Muscle layer of duodenum (tissue), 2 donors: ENCODE results near the gene BRCA2.
"Not testable (repeated sequence)": the region's sequence is repeated elsewhere in the genome, so short reads cannot be mapped to it uniquely, and the experiment has no call there.

Experiments used
- H3K27ac ChIP-seq: one replicate; pipeline ENCODE4 v1.7.0; 2013; ENCODE audit warnings: mild to moderate bottlenecking, low read length
- H3K27me3 ChIP-seq: one replicate; pipeline ENCODE4 v1.7.0; 2013; ENCODE audit warnings: low read depth, mild to moderate bottlenecking, control low read depth, low read length
- H3K36me3 ChIP-seq, 2 donors: one replicate each; pipeline ENCODE4 v1.7.0; 2013; ENCODE audit warnings: low read length in 2 of 2, control low read depth in 1 of 2, mild to moderate bottlenecking in 1 of 2; ENCODE audit not compliant: insufficient read depth in 2 of 2, control insufficient read depth in 1 of 2
- H3K4me1 ChIP-seq, 2 donors: one replicate each; pipeline ENCODE4 v1.7.0; 2013; ENCODE audit warnings: low read length in 2 of 2, mild to moderate bottlenecking in 2 of 2, control low read depth in 1 of 2, moderate library complexity in 1 of 2; ENCODE audit not compliant: insufficient read depth in 2 of 2, control insufficient read depth in 1 of 2
- H3K4me3 ChIP-seq, 2 donors: one replicate each; pipeline ENCODE4 v1.7.0; 2013; ENCODE audit warnings: low read length in 2 of 2, low read depth in 1 of 2, mild to moderate bottlenecking in 1 of 2
- H3K9me3 ChIP-seq, 2 donors: one replicate each; pipeline ENCODE4 v1.7.0; 2013; ENCODE audit warnings: low read length in 2 of 2, control low read depth in 1 of 2, mild to moderate bottlenecking in 1 of 2; ENCODE audit not compliant: control insufficient read depth in 1 of 2
- donor health status: healthy.

The BRCA2 gene

DNA sequence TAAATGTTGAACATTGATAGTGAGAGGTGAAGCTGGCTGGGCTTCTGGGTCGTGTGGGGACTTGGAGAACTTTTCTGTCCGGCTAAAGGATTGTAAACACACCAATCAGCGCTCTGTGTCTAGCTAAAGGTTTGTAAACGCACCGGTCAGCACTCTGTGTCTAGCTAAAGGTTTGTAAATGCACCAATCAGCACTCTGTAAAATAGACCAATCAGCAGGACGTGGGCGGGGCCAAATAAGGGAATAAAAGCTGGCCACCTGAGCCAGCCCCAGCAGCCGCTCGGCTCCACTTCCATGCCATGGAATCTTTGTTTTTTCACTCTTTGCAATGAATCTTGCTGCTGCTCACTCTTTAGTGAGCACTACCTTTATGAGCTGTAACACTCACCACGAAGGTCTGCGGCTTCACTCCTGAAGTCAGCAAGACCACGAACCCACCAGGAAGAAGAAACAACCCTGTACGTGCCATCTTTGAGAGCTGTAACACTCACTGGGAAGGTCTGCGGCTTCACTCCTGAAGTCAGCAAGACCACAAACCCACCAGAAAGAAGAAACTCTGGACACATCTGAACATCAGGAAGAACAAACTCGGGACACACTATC is 35.6 kb downstream of the BRCA2 start:
- not testable (repeated sequence) for H3K27ac ChIP-seq, H3K4me3 ChIP-seq, H3K27me3 ChIP-seq, H3K4me1 ChIP-seq, H3K9me3 ChIP-seq, H3K36me3 ChIP-seq

DNA sequence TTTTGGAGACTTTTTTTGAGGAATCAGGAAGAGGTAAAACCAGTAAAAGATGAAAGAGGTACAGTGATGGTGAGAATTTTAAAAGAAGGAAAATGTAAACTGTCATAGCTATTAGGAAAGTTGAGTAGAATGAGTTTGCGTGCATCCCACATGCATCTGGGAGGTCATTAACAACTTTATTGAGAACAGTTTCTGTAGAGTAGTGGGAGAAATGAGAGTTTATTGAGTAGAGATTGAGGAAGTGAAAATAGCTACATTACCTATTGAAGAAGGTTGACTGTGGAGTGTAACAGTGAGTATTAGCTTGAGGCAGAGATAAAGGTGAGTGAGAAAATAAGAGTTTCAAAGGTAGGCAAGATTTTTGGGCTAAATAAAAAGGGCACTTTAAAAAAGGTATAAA is 38.7 kb downstream of the BRCA2 start:
- Histone ChIP-seq H3K36me3 (no peaks in the 10 kb centered on the region), H3K4me3 (no peak overlapping the region), H3K4me1 (no peaks in the 10 kb centered on the region), H3K27ac (no peak overlapping the region), H3K9me3 (no peaks in the 10 kb centered on the region), H3K27me3 (no peaks in the 10 kb centered on the region)

DNA sequence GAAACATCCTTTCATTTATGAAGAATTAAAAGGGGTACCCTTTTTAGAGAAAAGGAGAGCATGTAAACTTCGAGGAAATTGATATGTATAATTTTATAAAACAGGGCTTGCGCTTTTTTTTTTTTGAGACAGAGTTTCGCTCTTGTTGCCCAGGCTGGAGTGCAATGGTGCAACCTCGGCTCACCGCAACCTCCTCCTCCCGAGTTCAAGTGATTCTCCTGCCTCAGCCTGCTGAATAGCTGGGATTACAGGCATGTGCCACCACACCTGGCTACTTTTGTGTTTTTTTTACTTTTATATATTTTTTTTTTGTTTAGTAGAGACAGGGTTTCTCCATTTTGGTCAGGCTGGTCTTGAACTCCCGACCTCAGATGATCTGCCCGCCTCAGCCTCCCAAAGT is 40.6 kb downstream of the BRCA2 start:
- not testable (repeated sequence) for H3K4me3 ChIP-seq, H3K4me1 ChIP-seq, H3K36me3 ChIP-seq, H3K27me3 ChIP-seq, H3K27ac ChIP-seq, H3K9me3 ChIP-seq

DNA sequence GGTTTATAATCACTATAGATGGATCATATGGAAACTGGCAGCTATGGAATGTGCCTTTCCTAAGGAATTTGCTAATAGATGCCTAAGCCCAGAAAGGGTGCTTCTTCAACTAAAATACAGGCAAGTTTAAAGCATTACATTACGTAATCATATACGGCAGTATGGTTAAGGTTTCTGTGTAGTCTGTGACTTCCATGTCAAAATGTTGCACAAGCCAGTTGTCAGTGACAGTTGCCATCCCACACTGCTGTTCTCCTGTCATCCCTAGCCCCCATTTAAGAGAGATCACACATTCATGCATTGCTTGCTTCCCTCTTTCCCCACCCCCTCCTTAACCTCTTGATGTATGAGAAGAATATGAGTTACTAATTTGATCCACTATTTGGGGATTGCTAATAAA is 47.3 kb downstream of the BRCA2 start:
- no peak overlapping the region for H3K27ac ChIP-seq
- H3K4me1 ChIP-seq: no peaks in the 10 kb centered on the region
- H3K27me3 ChIP-seq: no peaks in the 10 kb centered on the region
- H3K9me3 ChIP-seq: no peaks in the 10 kb centered on the region
- no peak overlapping the region for H3K4me3 ChIP-seq
- no peaks in the 10 kb centered on the region for H3K36me3 ChIP-seq

DNA sequence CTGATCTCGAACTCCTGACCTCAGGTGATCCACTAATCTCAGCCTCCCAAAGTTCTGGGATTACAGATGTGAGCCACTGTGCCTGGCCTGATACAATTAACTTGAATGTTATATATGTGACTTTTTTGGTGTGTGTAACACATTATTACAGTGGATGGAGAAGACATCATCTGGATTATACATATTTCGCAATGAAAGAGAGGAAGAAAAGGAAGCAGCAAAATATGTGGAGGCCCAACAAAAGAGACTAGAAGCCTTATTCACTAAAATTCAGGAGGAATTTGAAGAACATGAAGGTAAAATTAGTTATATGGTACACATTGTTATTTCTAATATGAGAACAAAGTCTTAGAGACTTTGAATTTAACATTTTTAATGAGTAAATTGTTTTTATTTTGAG is 55.5 kb downstream of the BRCA2 start:
- Histone ChIP-seq H3K27ac (no peak overlapping the region), H3K4me3 (no peak overlapping the region), H3K36me3 (no peaks in the 10 kb centered on the region), H3K9me3 (no peaks in the 10 kb centered on the region), H3K4me1 (no peaks in the 10 kb centered on the region), H3K27me3 (no peaks in the 10 kb centered on the region)

DNA sequence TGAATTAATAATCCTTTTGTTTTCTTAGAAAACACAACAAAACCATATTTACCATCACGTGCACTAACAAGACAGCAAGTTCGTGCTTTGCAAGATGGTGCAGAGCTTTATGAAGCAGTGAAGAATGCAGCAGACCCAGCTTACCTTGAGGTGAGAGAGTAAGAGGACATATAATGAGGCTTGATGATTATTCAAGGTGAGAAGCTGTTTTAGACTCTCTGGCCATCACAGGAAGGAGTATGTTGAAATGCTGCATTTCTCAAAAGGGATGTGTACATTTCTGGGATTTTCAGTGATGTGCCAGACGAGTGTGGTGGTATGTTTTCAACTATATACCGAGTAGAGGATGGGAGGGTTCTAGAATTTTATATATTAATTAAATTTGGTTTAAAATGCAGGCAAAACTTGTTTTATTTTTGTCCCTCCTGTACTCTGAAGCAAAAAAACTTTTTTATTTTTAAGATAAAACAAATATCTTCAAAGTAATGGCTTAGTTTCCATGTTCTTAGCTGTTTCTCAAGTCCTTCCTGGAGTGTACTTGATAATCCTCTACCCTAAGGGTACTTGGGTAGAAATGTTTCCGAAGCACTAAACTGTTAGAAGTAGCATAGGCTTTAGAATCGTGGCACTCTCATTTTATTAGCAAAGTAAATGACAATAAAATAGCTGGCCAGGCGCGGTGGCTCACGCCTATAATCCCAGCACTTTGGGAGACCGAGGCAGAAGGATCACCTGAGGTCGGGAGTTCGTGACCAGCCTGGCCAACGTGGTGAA is 61.5 kb downstream of the BRCA2 start:
- no peak overlapping the region for H3K4me3 ChIP-seq
- no peak overlapping the region for H3K27ac ChIP-seq
- no peaks in the 10 kb centered on the region for H3K36me3 ChIP-seq
- no peaks in the 10 kb centered on the region for H3K4me1 ChIP-seq
- no peaks in the 10 kb centered on the region for H3K27me3 ChIP-seq
- H3K9me3 ChIP-seq: no peaks in the 10 kb centered on the region

DNA sequence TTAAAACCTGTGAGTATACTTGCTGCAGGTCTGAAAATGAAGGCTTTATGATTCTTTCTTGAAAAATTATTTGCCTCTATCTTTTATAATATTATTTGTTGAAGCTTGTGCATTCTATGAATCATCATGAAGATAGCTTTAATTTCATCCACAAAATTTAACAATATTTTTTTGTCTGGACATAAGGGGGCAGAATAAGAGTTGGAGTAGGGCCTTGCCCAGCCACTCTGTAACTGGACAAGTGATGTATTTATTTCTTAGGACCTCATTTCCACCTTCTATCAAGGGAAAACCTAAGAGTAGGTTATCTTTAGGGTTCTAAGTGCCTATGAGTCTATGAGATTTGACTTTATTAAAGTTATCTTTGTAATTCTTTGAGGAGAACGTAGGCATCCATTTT is 62.7 kb downstream of the BRCA2 start:
- no peaks in the 10 kb centered on the region for H3K36me3 ChIP-seq
- H3K27ac ChIP-seq: no peak overlapping the region
- no peaks in the 10 kb centered on the region for H3K27me3 ChIP-seq
- no peaks in the 10 kb centered on the region for H3K9me3 ChIP-seq
- H3K4me1 ChIP-seq: no peaks in the 10 kb centered on the region
- no peak overlapping the region for H3K4me3 ChIP-seq

DNA sequence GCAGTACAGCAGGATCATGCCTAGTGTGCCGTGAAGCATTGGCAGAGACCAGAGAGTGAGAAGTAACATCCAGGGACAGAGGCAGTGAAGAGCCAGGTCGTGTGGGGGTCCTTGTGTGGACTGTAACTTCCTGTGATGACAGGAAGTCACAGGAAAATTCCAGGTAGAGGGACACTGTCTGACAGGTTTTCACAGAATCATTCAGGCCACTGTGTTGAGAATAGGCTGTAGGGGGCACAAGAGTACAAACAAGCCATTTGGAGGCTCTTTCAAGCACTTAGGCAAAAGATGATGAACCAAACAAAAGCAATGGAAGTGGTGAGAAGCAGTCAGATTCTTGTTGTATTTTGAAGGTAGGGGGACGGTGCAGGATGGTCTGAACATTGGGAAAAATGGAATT is 66.2 kb downstream of the BRCA2 start:
- no peaks in the 10 kb centered on the region for H3K9me3 ChIP-seq
- no peak overlapping the region for H3K4me3 ChIP-seq
- H3K36me3 ChIP-seq: no peaks in the 10 kb centered on the region
- H3K27me3 ChIP-seq: no peaks in the 10 kb centered on the region
- H3K27ac ChIP-seq: no peak overlapping the region
- no peaks in the 10 kb centered on the region for H3K4me1 ChIP-seq

DNA sequence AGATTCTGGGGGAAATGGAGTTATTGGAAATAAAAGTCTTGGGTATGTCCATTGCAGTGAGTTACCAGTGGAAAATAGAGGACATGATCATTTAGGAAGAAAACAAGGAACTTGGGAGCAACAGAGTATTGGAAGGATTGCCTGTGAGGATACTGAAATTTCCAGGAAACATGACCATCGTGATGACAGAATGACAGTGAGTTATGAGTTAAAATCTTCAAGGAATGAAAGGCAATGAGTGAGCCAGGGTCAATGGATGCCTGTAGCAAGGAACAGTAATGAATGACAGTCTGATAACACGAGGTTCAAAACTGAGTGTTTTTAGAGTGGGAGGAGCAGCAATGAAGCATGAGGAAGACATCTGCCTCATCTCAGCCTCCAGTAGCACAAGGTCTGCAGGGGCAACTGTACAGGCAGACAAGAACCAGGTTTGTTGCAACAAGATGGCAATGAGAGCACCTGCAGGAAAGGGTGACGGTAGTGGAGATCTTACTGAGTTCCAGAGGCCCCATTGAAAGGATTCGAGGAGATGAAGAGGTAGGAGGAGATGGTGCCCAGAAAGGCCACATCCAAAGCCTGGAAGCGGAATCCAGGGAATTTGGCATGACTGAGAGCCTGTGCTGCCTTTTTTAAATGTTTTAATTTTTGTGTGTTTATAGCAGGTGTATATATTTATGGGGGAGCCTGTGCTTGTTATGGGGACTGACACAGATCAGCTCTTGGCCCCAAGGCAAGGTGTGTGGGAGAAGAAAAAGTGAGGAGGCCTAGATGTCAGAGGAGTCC is 68.7 kb downstream of the BRCA2 start:
- no peaks in the 10 kb centered on the region for H3K4me1 ChIP-seq
- H3K36me3 ChIP-seq: no peaks in the 10 kb centered on the region
- H3K27ac ChIP-seq: no peak overlapping the region
- no peak overlapping the region for H3K4me3 ChIP-seq
- no peaks in the 10 kb centered on the region for H3K9me3 ChIP-seq
- H3K27me3 ChIP-seq: no peaks in the 10 kb centered on the region

DNA sequence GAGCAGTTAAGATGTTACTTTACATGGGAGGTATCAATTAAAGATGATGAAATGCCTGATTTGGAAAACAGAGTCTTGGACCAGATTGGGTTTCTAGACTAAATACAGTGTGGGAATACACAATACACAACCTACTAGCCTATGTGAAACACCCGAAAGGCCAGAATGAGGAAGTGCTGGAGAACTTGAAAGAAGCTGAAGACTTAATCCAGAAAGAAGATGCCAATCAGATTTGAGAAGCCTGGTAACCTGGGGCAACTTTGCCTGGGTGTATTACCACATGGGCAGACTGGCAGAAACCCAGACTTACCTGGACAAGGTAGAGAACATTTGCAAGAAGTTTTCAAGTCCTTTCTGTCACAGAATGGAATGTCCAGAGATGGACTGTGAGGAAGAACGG is 69.4 kb downstream of the BRCA2 start:
- H3K36me3 ChIP-seq: no peaks in the 10 kb centered on the region

DNA sequence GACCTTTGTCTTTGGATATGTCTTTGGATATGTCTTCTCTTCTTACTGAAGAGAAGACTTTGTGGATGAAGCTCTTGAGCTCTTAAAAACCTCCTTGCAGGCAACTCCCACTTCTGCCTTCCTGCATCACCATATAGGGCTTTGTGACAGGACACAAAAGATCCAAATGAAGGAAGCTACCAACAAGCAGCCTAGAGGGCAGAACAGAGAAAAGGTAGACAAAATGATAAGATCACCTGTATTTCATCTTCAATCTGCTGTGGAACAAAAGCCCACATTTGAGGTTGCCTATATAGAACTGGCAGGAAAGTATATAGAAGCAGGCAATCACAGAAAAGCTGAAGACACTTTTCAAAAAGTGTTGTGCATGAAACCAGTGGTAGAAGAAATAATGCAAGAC is 70.1 kb downstream of the BRCA2 start:
- Histone ChIP-seq H3K36me3 (no peaks in the 10 kb centered on the region), H3K9me3 (no peaks in the 10 kb centered on the region), H3K4me1 (no peaks in the 10 kb centered on the region), H3K27ac (no peak overlapping the region), H3K4me3 (no peak overlapping the region), H3K27me3 (no peaks in the 10 kb centered on the region)

More for the DNA sequence above, 69.4 kb downstream of the BRCA2 start:
- no peaks in the 10 kb centered on the region for H3K27me3 ChIP-seq
- H3K9me3 ChIP-seq: no peaks in the 10 kb centered on the region
- no peak overlapping the region for H3K4me3 ChIP-seq
- H3K4me1 ChIP-seq: no peaks in the 10 kb centered on the region
- no peak overlapping the region for H3K27ac ChIP-seq
